NCI-H69 (cell line): ENCODE data around the gene SLC22A15.
"Not testable (repeated sequence)": the region's sequence is repeated elsewhere in the genome, so short reads cannot be mapped to it uniquely, and the experiment has no call there.

Experiments used
- DNase-seq: peaks from one replicate; lab custom pipeline; 2025; lab: John Stamatoyannopoulos, UW

SLC22A15 gene

DNA sequence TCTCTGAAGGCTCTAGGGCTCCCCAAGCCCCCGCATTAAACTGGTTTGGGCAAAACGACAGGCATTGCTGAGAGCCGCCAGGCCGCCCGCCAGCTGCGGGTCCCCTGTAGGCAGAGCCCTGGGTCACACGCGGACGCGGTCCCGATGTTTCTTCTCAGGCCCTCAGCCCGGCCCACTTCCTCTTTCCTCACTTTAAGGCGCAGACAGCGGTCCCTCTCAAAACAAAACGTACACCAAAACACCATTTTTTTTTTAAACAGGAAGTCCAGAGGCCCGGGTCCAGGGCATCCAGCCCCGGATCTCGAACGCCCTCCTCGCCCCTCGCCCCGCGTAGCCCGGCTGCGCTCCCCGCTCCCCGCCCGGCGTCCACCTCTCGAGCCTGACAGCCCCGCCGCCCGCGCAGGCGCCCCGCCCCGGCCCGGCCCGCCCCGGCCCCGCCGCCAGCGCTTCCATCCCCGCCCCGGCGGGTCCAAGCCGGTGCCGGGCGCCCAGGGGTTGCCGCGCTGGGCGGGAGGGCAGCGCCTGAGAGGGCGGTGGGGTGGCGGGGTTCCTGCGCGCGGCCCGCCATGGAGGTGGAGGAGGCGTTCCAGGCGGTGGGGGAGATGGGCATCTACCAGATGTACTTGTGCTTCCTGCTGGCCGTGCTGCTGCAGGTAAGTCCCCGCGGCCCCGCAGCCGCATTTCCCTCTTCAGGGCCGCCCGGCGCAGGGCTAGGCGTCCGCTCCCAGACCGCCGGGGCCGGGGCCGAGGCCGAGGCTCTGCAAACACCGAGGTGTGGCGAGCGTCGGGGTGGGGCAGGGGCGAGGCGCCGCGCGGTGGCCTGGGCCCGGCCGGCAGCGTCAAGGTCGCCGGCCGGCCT lies at the start of gene SLC22A15:
Gene SLC22A15, plus strand, starts transcription at position 452 of the 859 bp plus-strand sequence. Its CDS starts 115 bp downstream, at position 567.
- DNase-seq: peak; percentile 82

DNA sequence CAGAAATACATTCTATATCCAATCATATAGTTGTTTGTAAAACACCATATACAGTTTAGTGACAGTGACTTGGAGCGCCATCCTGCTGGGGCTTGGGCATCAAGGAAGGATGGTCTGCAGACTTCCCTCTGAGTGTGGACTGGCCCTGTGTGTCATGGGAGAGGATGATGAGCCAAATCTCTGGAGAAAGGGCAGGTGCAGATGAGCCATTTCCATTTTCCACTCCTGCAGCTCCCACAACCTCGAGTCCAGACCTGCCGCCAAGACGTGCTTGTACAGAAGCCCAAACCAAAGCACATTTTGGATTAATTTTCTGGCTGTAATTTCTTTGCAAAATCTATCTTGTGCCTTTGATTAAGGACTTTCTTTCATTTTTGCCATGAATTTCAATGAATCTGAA lies 48.3 kb upstream of the SLC22A15 start:
- no peak for DNase-seq

DNA sequence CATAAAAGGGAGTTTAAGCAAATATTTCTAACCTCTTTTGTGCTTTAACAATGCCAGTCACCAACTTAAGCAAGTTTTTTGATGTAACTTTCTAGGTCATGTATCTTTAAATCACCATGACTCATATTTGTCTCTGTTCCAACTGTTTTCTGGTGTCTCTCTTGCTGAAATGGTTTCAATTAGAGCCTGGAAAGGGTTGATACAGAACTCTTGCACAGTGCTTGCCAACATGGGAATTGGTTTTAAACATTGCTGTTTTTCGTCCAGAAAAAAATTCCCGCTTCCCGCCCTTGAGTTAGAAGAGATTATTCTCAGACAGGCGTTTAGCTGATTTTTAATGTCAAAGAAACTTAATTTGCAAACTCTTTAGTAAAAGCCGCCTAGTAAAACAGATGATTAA lies 46.4 kb upstream of the SLC22A15 start:
- no peak for DNase-seq

DNA sequence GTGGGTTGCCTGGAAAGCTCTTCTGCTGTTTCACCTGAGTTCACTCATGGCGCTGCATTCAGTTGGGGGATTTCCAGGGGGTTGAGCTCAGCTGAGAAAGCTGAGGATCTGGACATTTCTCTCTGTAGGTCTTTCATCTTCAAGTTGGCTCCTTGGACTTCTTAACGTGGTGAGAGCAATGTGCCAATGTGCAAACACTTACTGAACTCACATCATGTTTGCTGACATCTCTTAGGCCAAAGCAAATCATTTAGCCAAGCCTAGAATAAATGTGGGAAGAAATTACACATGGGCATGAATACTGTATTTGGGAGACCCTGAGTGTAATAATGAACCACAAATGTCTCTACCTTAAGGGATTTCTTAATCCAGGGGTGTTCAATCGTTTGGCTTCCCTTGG lies 42.7 kb upstream of the SLC22A15 start:
- no peak for DNase-seq

DNA sequence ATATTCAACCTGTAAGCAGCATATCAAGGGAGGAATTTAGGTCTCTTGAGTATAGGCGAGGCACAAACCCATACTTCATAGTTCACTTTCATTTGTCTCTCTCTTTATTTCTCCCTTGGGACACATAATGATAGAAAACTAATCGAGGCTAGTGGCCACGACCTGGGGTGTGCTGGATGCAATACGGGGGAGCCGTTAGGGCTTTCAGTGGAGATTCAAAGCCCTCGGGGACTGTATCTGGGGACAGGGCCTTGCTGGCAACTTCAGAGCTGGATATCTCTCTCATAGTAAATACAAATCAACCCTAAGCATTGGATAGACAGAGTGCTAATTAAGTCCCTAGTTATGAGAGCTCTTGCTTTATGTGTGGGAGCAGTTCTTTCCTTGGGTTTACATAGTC lies 36.9 kb upstream of the SLC22A15 start:
- no peak for DNase-seq

DNA sequence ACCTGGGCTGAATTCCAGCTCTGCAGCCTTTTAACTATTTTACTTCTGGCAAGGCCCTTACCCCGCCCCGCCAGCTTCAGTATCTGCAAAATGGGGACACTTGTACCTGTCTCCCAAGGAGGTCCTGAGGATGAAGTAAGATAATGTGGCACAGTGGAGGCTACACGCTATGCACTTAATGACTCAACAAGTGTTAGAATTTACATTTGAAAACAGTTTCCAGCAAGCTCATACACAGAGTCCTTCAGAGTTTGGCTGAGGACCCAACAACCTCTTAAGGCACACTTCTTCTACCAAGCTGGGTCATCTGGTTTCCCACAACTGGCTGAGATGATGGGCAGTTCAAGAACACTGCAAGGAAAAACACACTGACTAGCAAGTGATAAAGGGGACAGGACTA lies 30.2 kb upstream of the SLC22A15 start:
- no peak for DNase-seq

DNA sequence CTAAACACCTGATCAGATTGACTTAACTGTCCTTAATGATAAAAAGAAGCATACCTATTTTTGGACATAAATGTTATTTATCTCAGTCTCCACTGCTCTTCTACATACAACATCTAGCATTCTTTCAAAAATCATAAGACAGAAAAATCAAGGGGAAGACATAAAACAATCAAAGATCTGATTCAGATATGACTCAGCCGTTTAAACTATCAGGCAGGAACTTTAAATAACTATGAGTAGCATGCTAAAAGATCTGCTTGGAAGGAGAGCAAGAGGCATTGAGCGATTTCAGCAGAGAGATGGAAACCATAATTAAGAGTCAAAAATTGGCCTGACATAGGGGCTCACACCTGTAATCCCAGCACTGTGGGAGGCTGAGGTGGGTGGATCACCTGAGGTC lies 27.2 kb upstream of the SLC22A15 start:
- DNase-seq: no peak

DNA sequence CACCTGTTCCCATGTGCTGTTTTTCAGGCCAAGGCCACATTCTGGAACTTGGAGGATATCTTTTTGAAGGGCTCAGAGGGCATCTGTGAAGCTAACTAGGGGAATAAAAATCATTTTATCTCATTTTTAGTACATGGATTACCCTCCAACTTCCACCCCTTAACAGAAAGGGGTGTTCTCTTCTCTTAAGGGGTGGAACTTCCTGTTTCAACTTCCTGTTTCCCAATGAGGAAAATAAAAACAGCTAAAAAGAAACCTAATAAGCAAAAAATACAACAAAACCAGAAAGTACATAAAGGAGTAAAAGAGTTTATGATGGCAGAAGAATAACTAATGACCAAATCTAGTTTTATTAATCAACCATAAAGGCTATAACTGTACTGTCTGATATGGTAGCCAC lies 24.8 kb upstream of the SLC22A15 start:
- no peak for DNase-seq

DNA sequence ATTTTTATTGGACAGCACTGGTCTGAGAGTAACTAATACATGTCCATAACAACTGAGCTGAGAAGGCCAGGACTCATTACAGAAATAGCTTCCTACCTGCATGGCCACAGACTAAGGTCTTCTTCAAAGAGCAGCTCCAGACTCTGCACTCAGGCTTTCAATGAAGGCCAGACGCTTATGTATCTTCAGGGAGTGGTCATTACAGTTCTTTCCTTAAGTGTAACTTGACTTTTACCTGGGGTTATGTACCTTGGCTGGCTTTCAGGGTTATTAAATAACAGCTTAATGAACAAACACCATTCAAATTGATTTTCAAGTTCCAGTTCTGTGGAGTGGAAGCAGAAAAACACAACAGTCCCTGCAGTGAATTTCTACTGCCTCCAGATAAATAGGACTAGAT lies 23.8 kb upstream of the SLC22A15 start:
- peak; percentile 83 for DNase-seq

DNA sequence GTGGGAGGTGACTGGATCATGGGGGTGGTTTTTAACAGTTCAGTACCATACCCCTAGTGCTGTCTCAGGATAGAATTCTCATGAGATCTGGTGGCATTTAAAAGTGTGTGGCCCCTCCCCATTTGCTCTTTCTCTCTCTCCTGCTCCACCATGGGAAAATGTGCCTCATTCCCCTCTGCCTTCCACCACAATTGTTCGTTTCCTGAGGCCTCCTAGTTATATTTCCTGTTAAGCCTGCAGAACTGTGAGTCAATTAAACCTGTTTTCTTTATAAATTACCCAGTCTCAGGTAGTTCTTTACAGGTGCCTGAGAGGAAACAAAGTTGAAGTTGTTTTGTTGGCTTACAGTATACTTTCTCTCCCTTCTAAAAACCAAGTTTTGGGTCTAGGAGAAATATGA lies 23.1 kb upstream of the SLC22A15 start:
- DNase-seq: peak; percentile 9

DNA sequence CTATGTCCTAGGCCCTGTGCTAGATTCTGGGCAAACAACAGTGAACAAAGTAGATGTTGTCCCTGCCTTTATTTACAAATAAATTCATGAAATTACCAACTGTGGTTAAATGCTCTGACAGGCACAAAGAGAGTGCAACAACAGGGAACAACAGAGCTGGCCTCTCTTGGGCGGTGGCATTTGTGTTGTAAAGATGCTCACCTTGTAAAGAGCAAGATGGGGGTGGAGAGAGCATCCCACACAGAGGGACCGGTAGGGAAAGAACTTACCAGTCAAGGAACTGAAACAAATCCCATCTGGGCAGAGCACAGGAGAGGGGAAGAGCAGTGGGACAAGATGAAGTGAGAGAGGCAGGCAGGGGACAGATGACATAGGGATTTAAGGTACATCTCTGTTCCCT lies 21.6 kb upstream of the SLC22A15 start:
- DNase-seq: no peak

DNA sequence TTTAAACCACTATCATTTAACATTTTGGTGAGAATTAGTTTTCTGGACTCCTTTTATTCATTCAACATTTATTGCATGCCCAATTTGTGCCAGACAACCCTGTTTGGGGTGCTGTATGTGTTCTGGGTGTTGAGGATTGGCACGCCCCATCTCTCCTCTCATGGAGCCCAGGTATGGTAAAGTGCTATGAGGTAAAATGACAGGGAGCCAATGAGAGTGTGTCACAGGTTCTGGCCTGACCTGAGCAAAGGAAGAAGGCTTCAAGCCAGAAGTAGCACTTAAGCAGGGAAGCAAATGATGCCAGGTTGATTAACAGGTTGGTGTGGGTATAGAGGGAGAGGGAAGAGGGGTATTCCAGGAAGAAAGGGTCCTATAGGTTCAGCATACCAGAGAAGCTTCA lies 21.1 kb upstream of the SLC22A15 start:
- no peak for DNase-seq

DNA sequence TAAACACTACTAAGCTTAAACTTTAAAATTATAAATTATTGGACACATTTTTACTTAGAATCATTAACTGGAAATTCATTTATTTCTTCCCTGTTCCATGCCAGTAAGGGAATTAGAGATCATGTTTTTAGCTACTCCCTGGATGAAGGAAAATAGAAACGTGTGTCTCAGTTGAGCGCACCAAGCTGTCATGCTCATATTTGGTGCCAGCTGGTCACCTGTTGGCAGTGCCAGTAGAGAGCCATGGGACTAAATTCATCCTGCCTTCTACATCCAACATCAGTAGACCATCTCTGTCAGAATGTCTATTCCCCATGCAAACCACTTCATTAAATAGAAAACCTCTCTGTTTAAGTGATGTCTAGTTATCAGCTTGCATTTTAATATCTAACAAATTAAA lies 17.4 kb upstream of the SLC22A15 start:
- DNase-seq: no peak

DNA sequence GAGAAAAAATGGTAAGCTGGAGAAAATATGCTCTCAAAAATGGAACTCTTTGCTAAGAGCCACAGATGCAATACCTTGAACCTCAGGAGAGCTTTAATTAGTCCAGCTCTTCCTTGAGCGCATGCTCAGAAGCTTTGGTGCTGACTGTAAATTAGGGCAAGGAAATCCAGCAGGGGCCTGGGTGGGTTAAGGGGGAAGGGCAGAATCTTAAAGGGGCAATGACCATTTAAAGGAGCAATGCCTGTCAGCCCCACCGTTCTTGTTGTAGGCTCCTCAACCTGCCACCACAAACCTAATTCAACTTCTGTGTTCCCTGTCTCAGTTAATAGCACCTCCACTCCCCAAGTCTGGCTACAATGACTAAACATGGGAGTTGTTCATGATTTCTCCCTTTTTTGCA lies 6.8 kb upstream of the SLC22A15 start:
- DNase-seq: peak; percentile 88

DNA sequence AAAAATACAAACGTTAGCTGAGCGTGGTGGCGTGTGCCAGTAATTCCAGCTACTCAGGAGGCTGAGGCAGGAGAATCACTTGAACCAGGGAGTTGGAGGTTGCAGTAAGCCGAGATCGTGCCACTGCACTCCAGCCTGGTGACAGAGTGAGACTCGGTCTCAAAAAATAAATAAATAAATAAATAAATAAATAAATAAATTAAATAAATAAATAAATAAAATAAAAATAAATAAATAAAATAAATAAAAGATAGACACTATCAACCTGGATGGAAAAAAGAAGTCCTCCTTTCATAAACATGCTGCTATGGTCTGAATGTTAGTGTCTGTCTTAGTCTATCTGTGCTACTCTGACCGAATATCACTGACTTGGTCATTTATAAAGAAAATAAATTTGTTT lies 4.5 kb upstream of the SLC22A15 start:
- DNase-seq: not testable (repeated sequence)

DNA sequence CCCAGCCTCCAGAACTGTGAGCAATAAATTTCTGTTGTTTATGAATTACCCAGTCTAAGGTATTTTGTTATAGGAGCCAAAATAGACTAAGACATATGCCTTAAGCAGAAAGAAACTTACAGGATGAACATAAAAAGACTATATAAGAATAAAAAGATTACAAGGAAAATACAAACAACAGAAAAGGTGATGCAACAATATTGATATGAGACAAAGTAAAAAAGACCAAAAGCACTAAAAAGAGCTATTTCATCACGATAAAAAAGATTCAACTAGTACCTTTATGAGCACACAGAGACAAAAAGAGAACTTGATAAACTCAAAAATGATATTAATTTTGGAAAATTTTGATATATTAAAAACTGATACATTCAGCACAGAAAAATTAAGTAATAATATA lies 3.2 kb upstream of the SLC22A15 start:
- DNase-seq: no peak

DNA sequence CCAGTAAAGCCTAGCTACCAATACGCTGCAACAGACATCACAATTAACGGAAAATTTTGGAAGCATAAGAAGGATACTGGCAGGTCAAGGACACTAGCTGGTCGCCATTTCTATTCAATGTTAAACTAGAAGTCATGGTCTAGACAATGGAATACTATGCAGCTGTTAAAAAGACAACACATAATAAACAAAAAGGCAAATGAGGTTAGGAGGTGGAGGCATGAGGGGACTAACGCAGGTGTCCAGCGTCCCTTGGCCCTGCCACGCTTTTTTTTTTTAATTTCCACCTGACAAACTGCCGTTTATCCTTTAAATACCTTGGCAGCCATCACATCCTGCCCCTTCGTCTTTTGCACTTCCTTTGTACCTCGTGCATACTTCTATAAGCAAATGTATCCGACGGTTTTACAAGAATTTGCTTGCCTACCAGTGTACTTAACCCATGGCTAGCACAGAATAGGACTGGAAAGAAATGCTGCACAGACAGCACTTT lies 698 bp upstream of the SLC22A15 start:
- DNase-seq: no peak

DNA sequence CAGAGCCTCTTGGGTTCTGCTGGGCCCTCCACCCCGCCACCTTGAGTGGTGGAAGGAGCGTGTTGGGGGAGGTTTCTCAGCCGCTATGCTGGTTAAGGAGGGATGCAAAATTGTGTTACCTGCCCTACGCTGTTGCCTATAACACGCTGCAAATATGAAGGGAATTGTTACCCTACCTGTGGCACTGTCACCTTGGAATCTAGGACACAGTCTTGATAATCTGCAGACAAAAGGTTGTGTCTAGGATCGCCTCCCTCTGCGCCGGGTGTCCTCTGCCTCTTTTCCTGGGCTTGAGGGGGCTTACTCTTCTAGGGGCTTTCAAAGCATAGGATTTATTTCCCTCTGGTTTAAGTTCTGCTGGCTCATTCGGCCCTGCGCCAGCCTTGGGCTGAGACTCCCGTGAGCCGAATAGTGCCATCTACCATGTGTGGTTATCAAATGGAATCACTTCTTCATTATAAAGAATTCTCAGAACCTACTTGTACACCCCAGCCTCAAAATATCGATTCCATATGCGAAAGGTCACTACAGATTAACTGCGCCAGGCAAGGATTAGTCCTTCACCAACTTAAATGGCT lies 697 bp downstream of the SLC22A15 start:
- DNase-seq: peak; percentile 53

DNA sequence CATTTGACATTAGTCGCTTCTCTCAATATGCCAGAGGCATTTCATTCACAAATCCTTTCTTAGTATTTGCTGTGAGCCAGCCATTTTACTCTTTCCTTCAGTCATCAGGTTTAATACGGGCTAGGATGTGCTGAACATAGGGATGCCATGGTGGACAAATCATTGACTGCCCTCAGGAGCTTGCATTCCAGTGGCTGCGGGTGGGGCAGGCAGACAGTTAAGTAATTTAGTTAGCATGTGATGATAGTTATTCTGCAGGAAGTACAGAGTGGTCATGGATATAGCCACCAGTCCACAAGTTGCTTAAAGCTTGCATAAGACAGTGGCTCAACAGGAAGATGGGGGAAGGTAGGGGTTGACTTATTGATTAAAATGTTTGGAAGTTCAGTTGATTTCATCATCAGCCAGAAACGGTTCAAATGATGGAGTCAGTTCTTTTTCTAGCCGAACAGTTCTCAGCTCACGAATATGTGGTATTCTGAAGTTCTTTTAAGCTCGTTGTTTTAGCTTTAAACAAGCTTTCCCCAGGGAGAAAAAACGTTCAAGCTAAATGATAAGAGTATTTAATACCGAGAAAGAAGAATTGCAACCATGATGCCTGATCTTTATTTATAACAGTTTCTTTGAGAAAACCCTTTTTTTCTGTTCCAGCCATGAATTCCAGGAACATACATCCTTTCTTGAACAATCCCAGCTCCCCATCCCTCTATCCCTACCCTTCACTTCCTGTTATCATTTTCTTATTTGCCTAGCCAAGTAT lies 1.4 kb downstream of the SLC22A15 start:
- peak; percentile 42 for DNase-seq

DNA sequence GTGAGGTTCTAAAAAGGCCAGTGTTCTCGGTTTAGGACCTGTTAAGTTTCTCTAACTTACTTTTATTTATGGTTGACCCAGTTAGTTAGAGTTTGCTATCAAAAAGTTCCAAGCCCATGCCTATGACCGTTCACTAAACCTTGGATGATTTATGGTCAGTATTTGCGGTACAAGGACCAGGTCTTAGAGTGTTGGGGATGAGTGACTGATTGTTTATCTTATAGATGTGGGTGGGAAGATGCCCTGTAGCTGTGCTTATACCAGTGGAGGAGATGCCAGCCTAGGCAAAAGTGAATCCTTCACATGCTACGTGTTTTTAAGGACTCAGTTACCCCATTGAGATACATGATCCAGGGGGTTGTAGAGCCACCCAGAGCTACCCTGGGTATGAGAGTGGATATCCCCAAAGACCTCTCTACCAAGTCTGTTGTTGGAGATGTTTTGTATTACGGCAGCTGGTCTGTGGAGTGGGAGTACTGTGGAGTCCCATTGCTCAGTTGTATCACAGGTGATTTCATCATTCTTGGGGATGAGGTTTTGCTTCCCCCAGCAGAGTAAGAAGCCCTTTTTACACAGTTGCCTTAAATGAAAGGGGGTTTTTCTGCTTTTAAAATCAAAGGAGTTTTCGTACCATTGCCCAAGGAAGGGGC lies 2.1 kb downstream of the SLC22A15 start:
- no peak for DNase-seq

DNA sequence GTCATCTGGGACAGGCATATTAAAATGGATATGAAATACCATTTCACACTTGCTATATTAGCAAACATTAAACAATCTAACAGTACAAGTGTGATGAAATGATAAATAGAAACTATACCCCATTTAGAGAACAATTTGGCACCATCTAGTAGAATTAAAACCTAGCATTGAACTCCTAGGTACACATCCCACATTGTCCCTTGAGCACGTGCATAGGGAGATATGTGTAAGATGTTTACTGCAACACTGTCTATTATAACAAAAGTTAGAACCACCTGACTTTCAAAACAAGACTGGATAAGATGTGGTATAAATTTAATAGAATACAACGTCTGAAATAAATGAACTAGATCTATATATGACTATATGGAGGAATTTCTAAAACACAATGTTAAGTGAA lies 3.8 kb downstream of the SLC22A15 start:
- DNase-seq: no peak
